BLaER1 (cell line): ENCODE measurements around the gene GNB1L.
A peak's percentile ranks its signal among the peaks of the same experiment; 100 is the strongest.

ENCODE experiments used
- H3K27ac ChIP-seq: shearing (Covaris generic); formaldehyde crosslinking; 2 replicates; pipeline ENCODE4 v1.8.1; 2022
- H3K27me3 ChIP-seq: shearing (Covaris generic); formaldehyde crosslinking; 2 replicates; pipeline ENCODE4 v1.8.1; 2022
- H3K36me3 ChIP-seq: shearing (Covaris generic); formaldehyde crosslinking; 2 replicates; pipeline ENCODE4 v1.8.1; 2022
- H3K4me1 ChIP-seq: shearing (Covaris generic); formaldehyde crosslinking; 2 replicates; pipeline ENCODE4 v1.8.1; 2022
- H3K4me2 ChIP-seq: shearing (Covaris generic); formaldehyde crosslinking; 2 replicates; pipeline ENCODE4 v1.8.1; 2022
- H3K4me3 ChIP-seq: shearing (Covaris generic); formaldehyde crosslinking; 2 replicates; pipeline ENCODE4 v1.8.1; 2022
- H3K9ac ChIP-seq: shearing (Covaris generic); formaldehyde crosslinking; 2 replicates; pipeline ENCODE4 v1.8.1; 2022
- H3K9me3 ChIP-seq: shearing (Covaris generic); formaldehyde crosslinking; 2 replicates; pipeline ENCODE4 v1.8.1; 2022
- H4K20me1 ChIP-seq: shearing (Covaris generic); formaldehyde crosslinking; 2 replicates; pipeline ENCODE4 v1.8.1; 2022
- Cebpa-rat ChIP-seq: shearing (Covaris generic); IDR thresholded peaks from 2 replicates; pipeline ENCODE4 v1.8.1; 2022

The GNB1L gene

DNA sequence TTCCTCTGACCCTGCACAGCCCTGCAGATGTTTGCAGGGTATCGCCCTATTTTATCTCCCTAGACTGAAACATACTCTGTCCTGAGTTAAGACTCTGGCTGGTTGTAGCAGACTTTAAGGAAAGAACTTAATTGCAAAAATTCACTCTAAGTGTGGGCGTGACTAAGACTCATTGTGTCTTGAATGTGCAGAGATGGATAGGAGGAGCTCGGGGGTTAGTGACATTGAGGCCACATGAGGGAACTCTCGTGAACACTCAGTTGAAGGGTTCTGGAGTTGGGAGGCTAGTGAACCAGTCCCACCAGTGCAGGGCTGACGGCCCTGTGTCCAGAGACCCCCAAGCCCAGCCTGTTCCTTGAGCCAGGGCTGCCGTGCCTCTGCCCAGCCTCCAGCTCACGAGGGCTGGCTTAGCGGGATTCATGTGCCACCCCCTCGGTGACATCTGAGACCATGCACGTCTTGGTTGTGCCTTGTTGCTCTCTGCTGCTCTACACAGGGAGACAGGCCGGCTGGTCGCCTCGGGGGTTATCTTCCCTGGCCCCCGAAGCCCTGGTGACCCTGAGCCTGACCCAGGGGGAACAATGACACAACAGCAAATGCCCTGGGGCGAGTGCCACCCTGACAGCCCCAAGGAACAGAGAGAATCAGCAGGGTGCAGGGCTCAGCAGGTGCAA, 105.5 kb downstream of the GNB1L start:
- H3K4me3 ChIP-seq: no peak overlapping the region
- TF ChIP-seq Cebpa-rat: no peak
- no peak overlapping the region for H3K4me2 ChIP-seq
- peaks cover 52% of the 10 kb centered on the region for H3K27me3 ChIP-seq
- no peak overlapping the region; the same call in 1 of the 2 replicates for H3K9ac ChIP-seq
- H3K36me3 ChIP-seq: no peaks in the 10 kb centered on the region
- no peaks in the 10 kb centered on the region for H3K9me3 ChIP-seq
- no peak overlapping the region for H3K27ac ChIP-seq
- H4K20me1 ChIP-seq: peaks cover 26% of the 10 kb centered on the region; the same call in 1 of the 2 replicates
- H3K4me1 ChIP-seq: peaks cover 21% of the 10 kb centered on the region

DNA sequence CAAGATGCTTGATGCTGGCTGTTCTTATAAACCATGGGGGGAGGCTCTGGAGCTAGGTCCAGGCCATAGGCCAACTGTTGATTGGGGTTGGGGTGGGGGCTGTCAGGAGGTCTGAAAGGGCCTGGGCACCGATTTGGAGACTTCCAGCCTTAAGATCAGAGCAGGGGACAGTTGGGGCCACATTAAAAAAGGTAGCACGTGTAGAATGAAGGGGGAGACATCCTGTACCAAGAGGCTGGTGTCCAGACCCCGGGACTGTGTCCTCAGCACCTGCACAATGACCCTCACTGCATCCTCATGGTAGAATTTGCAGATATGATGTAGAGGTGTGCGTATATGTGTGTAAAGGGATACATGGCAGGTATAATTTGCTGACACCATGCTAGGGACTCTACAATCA, 106.5 kb downstream of the GNB1L start:
- H3K4me2 ChIP-seq: no peak overlapping the region
- no peaks in the 10 kb centered on the region for H3K9me3 ChIP-seq
- no peaks in the 10 kb centered on the region for H3K36me3 ChIP-seq
- H3K4me1 ChIP-seq: peaks cover 21% of the 10 kb centered on the region
- no peak overlapping the region for H3K4me3 ChIP-seq
- peaks cover 16% of the 10 kb centered on the region; the same call in 1 of the 2 replicates for H4K20me1 ChIP-seq
- no peak for TF ChIP-seq Cebpa-rat
- peaks cover 42% of the 10 kb centered on the region for H3K27me3 ChIP-seq
- no peak overlapping the region for H3K27ac ChIP-seq
- H3K9ac ChIP-seq: no peak overlapping the region

DNA sequence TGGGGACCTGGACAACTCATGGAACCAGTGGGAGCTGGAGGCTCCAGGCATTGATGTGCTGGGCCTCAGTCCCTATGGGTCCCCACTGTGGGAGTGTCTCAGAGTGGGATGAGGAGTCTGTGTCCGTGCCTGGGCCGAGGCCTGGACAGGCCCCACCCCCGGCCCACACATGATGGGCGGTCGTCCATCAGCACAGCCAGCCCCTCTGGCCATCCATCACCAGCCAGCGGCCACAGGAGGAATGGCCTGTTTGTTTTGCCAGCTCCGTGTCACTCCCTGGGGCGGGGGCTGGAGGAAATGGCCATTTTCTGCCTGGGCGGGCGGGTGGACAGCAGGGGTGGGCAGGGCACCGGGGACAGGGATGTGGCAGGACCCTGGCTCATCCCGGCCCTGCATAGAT, 107.1 kb downstream of the GNB1L start:
- Histone ChIP-seq H3K4me3 (no peak overlapping the region), H4K20me1 (peaks cover 10% of the 10 kb centered on the region; the same call in 1 of the 2 replicates), H3K4me1 (peaks cover 25% of the 10 kb centered on the region), H3K27ac (no peak overlapping the region), H3K9me3 (no peaks in the 10 kb centered on the region), H3K27me3 (peaks cover 36% of the 10 kb centered on the region), H3K36me3 (no peaks in the 10 kb centered on the region), H3K4me2 (no peak overlapping the region), H3K9ac (no peak overlapping the region)
- TF ChIP-seq Cebpa-rat: no peak

DNA sequence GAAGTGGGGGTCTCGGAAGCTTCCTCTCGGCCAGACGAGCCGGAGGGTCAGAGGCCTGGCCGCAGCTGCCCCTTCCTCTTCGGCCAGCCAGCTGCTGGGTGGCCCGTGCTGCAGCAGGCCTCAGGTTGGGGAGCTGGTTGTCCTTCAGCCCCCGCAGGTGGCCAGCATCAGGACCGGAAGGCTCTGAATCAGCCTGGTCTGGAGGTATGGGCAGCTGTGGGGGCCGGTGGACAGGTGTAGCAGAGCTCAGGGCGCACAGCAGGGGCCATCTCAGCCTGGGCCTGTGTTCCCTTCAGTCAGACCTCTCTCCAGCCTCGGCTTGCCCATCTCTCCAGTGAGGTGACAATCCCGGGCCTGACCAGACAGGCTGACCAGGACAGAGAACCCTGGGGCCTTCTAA, 107.9 kb downstream of the GNB1L start:
- no peak for TF ChIP-seq Cebpa-rat
- H3K27ac ChIP-seq: no peak overlapping the region
- peaks cover 3% of the 10 kb centered on the region; the same call in 1 of the 2 replicates for H4K20me1 ChIP-seq
- peaks cover 28% of the 10 kb centered on the region for H3K27me3 ChIP-seq
- no peaks in the 10 kb centered on the region for H3K36me3 ChIP-seq
- no peaks in the 10 kb centered on the region for H3K9me3 ChIP-seq
- H3K9ac ChIP-seq: no peak overlapping the region
- no peak overlapping the region for H3K4me2 ChIP-seq
- peaks cover 27% of the 10 kb centered on the region for H3K4me1 ChIP-seq
- no peak overlapping the region for H3K4me3 ChIP-seq

DNA sequence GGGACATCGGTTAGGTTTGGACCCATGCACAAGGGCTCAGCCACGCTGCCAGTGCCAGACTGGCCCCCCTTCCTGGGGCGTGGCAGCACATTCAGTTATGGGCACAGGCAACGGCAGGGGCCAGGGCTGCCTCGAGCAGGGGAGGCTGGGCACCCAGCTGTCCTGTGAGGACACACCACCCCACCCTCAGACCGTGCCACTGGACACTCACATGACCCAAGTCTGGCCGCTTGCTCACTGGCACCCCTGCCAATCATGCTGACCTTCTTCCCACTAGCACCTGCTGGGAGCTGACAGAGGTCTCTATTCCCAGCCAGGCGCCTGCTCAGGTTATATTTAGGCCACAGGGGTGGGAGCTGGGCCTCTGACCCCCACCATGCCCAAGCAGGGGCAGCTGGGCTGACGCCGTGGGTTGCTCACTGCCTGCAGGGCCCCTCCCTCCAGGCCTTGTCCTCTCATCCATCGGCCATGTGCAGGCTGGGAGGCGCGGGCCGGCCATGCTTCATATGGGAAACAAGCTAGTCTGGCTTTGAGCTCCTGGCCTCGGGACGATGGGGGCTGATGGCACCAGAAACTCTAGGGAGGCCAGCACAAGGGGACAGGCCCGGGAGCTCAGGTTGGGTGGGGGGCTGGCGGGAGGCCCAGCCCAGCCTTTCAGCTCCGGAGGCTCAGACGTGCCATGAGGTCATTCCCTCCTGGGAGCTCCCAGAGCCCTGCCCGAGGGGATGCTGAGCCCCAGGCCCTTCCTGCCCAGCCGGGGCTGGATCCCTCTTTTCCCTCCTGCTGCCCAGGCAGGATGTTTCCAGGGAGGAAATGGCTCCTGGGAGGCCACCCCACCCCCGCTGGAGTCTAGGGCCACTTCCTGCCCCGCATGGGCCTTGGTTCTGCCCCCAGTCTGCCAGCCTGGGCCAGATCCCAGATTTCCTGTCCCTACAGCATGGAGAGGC, 109.2 kb downstream of the GNB1L start:
- no peaks in the 10 kb centered on the region for H3K9me3 ChIP-seq
- peak overlapping the region; percentile 47 for H3K4me2 ChIP-seq
- no peak for TF ChIP-seq Cebpa-rat
- H3K4me3 ChIP-seq: no peak overlapping the region
- H4K20me1 ChIP-seq: no peaks in the 10 kb centered on the region
- no peak overlapping the region for H3K27ac ChIP-seq
- peaks cover 17% of the 10 kb centered on the region; the same call in 1 of the 2 replicates for H3K27me3 ChIP-seq
- no peaks in the 10 kb centered on the region for H3K36me3 ChIP-seq
- no peak overlapping the region for H3K9ac ChIP-seq
- peaks cover 27% of the 10 kb centered on the region for H3K4me1 ChIP-seq

DNA sequence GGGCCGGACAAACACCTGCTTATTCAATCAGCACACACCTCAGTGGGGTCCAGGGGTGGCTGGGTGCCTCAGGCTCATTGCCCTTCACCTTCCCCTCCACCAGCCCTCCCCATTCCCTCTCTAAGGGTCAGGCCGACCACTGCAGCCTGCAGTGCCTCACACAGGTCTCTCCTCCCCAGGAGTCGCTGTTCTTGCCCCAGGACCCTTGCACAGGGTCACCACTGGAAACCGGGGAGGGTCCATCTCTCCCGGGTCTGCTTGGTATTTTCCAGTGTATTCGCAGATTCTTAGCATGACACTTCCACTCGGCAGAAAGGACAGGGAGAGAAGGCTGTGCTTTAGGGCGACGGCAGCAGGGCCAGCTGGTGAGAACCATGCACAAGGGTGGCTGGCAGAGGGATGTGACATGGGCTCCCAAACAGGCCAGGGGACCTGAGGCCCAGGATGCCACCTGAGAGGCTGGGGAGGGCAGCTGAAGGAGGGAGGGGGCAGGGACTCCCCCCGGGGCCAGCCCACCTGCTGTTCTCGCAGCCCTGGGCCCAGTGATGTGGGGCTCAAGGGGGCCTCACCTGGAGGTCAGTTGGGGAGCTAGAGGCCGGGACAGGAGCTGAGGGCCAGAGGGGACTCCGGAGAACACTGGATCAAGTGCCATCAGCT, 110.2 kb downstream of the GNB1L start:
- Histone ChIP-seq H3K9me3 (no peaks in the 10 kb centered on the region), H3K27ac (no peak overlapping the region), H3K4me3 (no peak overlapping the region), H3K4me2 (no peak overlapping the region), H3K4me1 (peaks cover 34% of the 10 kb centered on the region), H3K9ac (no peak overlapping the region), H3K36me3 (no peaks in the 10 kb centered on the region), H3K27me3 (peaks cover 10% of the 10 kb centered on the region; the same call in 1 of the 2 replicates), H4K20me1 (no peaks in the 10 kb centered on the region)
- no peak for TF ChIP-seq Cebpa-rat

DNA sequence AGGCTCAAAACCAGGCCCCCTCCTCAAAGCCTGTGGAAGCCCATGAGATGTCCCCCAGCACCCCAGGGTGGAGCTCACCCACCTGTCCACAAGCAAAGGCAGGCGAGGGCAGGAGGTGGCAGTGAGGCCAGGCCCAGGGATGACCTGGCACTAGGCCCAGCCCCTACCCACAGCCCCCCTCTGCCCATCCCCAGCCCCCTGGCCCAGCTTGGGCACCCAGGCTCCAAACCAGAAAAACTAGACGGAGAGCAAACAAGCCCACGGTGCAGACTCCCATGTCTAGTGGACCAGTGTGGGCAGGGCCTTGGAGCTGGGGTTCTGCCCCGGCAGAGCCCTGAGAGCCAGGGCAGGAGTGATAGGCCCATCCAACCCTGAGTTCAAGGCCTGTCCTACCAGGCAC, 111.0 kb downstream of the GNB1L start:
- Histone ChIP-seq H3K9ac (no peak overlapping the region), H4K20me1 (no peaks in the 10 kb centered on the region), H3K4me1 (peaks cover 28% of the 10 kb centered on the region), H3K4me2 (no peak overlapping the region), H3K27ac (no peak overlapping the region), H3K4me3 (no peak overlapping the region), H3K27me3 (peaks cover 4% of the 10 kb centered on the region; the same call in 1 of the 2 replicates), H3K9me3 (no peaks in the 10 kb centered on the region), H3K36me3 (no peaks in the 10 kb centered on the region)
- TF ChIP-seq Cebpa-rat: no peak

DNA sequence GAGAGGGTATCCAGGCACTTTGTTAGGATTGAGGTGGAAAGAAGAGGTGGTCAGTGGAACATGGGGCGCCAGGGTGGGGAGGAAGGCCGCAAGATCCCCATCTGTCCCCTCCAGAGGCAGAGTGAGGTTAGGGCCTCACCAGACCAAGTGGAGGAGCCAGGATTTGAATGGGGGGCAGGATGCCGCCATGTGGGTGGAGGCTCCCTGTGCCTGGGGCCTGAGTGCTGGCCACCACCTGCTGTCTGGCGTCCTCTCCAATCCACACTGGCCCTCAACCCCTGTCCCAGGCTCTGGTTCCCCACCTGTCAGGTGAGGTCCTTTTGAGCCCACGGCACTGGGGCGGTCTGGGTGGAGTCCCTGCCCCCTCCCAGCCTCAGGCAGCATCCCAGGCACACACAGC, 111.6 kb downstream of the GNB1L start:
- Histone ChIP-seq H3K4me3 (no peak overlapping the region), H3K9me3 (no peaks in the 10 kb centered on the region), H3K27ac (no peak overlapping the region), H3K4me1 (peaks cover 25% of the 10 kb centered on the region), H3K27me3 (no peaks in the 10 kb centered on the region), H3K36me3 (no peaks in the 10 kb centered on the region), H3K4me2 (peak overlapping the region; percentile 28; the same call in 1 of the 2 replicates), H4K20me1 (no peaks in the 10 kb centered on the region), H3K9ac (no peak overlapping the region)
- no peak for TF ChIP-seq Cebpa-rat

DNA sequence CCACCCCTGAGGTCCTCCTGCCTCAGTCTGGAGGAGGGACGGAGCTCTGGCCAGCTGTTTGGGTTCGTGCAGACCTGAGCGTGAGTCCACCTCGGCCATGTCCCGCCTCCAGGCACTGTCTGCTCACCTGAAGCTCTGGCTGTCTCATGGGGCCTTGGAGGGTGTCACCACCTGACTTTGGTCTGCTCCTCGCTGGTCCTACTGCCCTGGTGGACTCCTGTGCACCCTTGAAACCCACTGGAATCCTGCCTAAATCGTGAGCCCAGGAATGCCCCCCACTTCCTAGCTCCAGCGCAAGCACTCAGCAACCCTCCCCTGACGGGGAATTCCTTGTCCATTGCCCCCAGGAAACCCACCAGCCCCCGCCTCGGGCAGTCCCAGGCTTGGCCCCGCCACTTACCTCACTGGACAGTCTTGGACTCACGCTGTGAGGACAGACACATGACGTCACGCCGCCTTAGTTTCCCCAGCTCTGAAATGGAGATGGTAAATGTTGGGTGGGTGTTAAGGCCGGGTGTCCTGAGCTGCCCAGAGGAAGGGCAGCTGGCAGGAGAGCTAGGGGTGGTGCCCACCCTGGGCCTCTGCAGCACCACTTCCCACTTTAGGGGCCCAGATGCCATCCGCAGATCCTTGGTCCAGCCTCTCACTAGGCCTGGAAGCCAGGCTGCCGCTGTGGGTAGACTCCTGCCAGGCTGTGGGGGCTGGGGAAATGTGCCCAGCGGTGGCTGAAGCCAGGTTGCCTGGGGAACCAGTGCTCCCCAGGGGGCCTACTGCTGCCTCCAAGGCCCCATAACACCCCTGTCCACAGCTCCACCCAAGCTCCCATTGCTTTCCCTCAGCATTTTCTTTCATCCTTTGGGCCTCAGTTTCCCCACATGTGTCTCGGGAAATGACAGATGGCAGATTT, 112.3 kb downstream of the GNB1L start:
- TF ChIP-seq Cebpa-rat: no peak
- H3K4me1 ChIP-seq: peaks cover 25% of the 10 kb centered on the region
- no peaks in the 10 kb centered on the region for H3K9me3 ChIP-seq
- H3K4me3 ChIP-seq: no peak overlapping the region
- H4K20me1 ChIP-seq: no peaks in the 10 kb centered on the region
- H3K27ac ChIP-seq: no peak overlapping the region
- peak overlapping the region; percentile 28; the same call in 1 of the 2 replicates for H3K4me2 ChIP-seq
- H3K9ac ChIP-seq: no peak overlapping the region
- H3K36me3 ChIP-seq: no peaks in the 10 kb centered on the region
- no peaks in the 10 kb centered on the region for H3K27me3 ChIP-seq
